ENCODE data around the gene GNAL. TPM values are rescaled to one million over a fixed set of nuclear protein-coding genes. Genes with fewer than 3 reads are reported as not detected.

The GNAL gene
- total RNA-seq, 8 experiments from 2014 or later, result 0.85 to 31.0 (median 11.1) TPM

- H3K4me1 ChIP-seq (replicated peaks in 1 of 2), result no peaks in the 10 kb centered on the region
- no peak overlapping the region for H3K4me3 ChIP-seq
- no peak for ATAC-seq (replicated peaks in 6 of 8)
- no peak overlapping the region for H3K27ac ChIP-seq
- in situ Hi-C loops (cut with MboI; ENCODE audit: low pct_unique_long_range_greater_than_20kb in 2 of 9, low sequenced_read_pairs in 9 of 9, unreplicated experiment in 9 of 9), result loop anchor here in 3 of 9 experiments (25.0 kb wide), 3 partner anchors 122 to 297 kb away; partner anchors contain the start of gene CHMP1B (in 2 of the 3)
- 14 to 100% (median 57%) methylated on average over 2 to 4 of the region's 7 CpGs; no CpG with 5 or more reads in 3 of the 10 experiments for WGBS, 10 experiments
Observed at GRCh38 chr18:11739893-11740292, 50.8 kb downstream of the GNAL start.

GRCh38 chr18:11740461-11740860 lies 51.4 kb downstream of the GNAL start:
- in situ Hi-C loops (cut with MboI; ENCODE audit: low pct_unique_long_range_greater_than_20kb in 2 of 9, low sequenced_read_pairs in 9 of 9, unreplicated experiment in 9 of 9), result loop anchor here in 3 of 9 experiments (25.0 kb wide), 3 partner anchors 122 to 297 kb away; partner anchors contain the start of gene CHMP1B (in 2 of the 3)
- Histone ChIP-seq H3K27ac (no peak overlapping the region), H3K4me1 (replicated peaks in 1 of 2) (no peaks in the 10 kb centered on the region), H3K4me3 (no peak overlapping the region)
- peak in 2 of 8 experiments; percentile 30 to 57 for ATAC-seq (replicated peaks in 6 of 8)
- WGBS, 10 experiments, result 57 to 100% (median 71%) methylated on average over 2 of the region's 2 CpGs; no CpG with 5 or more reads in 3 of the 10 experiments

GRCh38 chr18:11741505-11742145 lies 52.6 kb downstream of the GNAL start:
- in situ Hi-C loops (cut with MboI; ENCODE audit: low pct_unique_long_range_greater_than_20kb in 2 of 9, low sequenced_read_pairs in 9 of 9, unreplicated experiment in 9 of 9), result loop anchor here in 3 of 9 experiments (25.0 kb wide), 3 partner anchors 121 to 296 kb away; partner anchors contain the start of gene CHMP1B (in 2 of the 3)

GRCh38 chr18:11745521-11745920 lies 56.5 kb downstream of the GNAL start:
- WGBS, 10 experiments, result 34 to 97% (median 85%) methylated on average over 2 to 7 of the region's 9 CpGs
- H3K4me1 ChIP-seq (replicated peaks in 1 of 2), result peaks cover 0 to 2% of the 10 kb centered on the region in 2 donors
- in situ Hi-C loops (cut with MboI; ENCODE audit: low pct_unique_long_range_greater_than_20kb in 2 of 9, low sequenced_read_pairs in 9 of 9, unreplicated experiment in 9 of 9), result loop anchor here in 3 of 9 experiments (25.0 kb wide), 3 partner anchors 117 to 292 kb away; partner anchors contain the start of gene CHMP1B (in 2 of the 3)

More at GRCh38 chr18:11741505-11742145, 52.6 kb downstream of the GNAL start:
- no peak overlapping the region for H3K27ac ChIP-seq
- no peaks in the 10 kb centered on the region for H3K4me1 ChIP-seq (replicated peaks in 1 of 2)
- H3K4me3 ChIP-seq, result no peak overlapping the region
- peak in 2 of 8 experiments; percentile 23 to 32 for ATAC-seq (replicated peaks in 6 of 8)
- 60 to 100% (median 81%) methylated on average over 1 to 5 of the region's 5 CpGs; no CpG with 5 or more reads in 2 of the 10 experiments for WGBS, 10 experiments

GRCh38 chr18:11747286-11747685 lies 58.2 kb downstream of the GNAL start:
- H3K4me3 ChIP-seq, result no peak overlapping the region
- in situ Hi-C loops (cut with MboI; ENCODE audit: low pct_unique_long_range_greater_than_20kb in 2 of 9, low sequenced_read_pairs in 9 of 9, unreplicated experiment in 9 of 9), result loop anchor here in 3 of 9 experiments (25.0 kb wide), 3 partner anchors 115 to 290 kb away; partner anchors contain the start of gene CHMP1B (in 2 of the 3)
- peaks cover 0 to 2% of the 10 kb centered on the region in 2 donors for H3K4me1 ChIP-seq (replicated peaks in 1 of 2)
- 80 to 100% (median 90%) methylated on average over 1 to 4 of the region's 4 CpGs; no CpG with 5 or more reads in 4 of the 10 experiments for WGBS, 10 experiments
- no peak overlapping the region for H3K27ac ChIP-seq
- ATAC-seq (replicated peaks in 6 of 8), result no peak

More at GRCh38 chr18:11745521-11745920, 56.5 kb downstream of the GNAL start:
- Histone ChIP-seq H3K4me3 (no peak overlapping the region), H3K27ac (no peak overlapping the region)
- ATAC-seq (replicated peaks in 6 of 8), result no peak

- 16 to 50% (median 31%) methylated on average over 1 to 11 of the region's 11 CpGs; no CpG with 5 or more reads in 5 of the 10 experiments for WGBS, 10 experiments
- ATAC-seq (replicated peaks in 6 of 8), result peak in 3 of 8 experiments; percentile 47 to 69 (median 50)
- Histone ChIP-seq H3K27ac (no peak overlapping the region), H3K4me3 (no peak overlapping the region), H3K4me1 (replicated peaks in 1 of 2) (peaks cover 0 to 2% of the 10 kb centered on the region in 2 donors)
- in situ Hi-C loops (cut with MboI; ENCODE audit: low pct_unique_long_range_greater_than_20kb in 2 of 9, low sequenced_read_pairs in 9 of 9, unreplicated experiment in 9 of 9), result loop anchor here in 3 of 9 experiments (25.0 kb wide), 3 partner anchors 115 to 290 kb away; partner anchors contain the start of gene CHMP1B (in 2 of the 3)
Observed at GRCh38 chr18:11747731-11748130, 58.7 kb downstream of the GNAL start.

- in situ Hi-C loops (cut with MboI; ENCODE audit: low pct_unique_long_range_greater_than_20kb in 2 of 9, low sequenced_read_pairs in 9 of 9, unreplicated experiment in 9 of 9), result loop anchor here in 3 of 9 experiments (25.0 kb wide), 3 partner anchors 113 to 288 kb away; partner anchors contain the start of gene CHMP1B (in 2 of the 3)
- no peak for ATAC-seq (replicated peaks in 6 of 8)
- 59 to 100% (median 86%) methylated on average over 1 to 6 of the region's 8 CpGs; no CpG with 5 or more reads in 2 of the 10 experiments for WGBS, 10 experiments
- Histone ChIP-seq H3K27ac (no peak overlapping the region), H3K4me1 (replicated peaks in 1 of 2) (peaks cover 0 to 2% of the 10 kb centered on the region in 2 donors), H3K4me3 (no peak overlapping the region)
Observed at GRCh38 chr18:11749305-11749704, 60.2 kb downstream of the GNAL start.

GRCh38 chr18:11750171-11750570 lies 61.1 kb downstream of the GNAL start:
- in situ Hi-C loops (cut with MboI; ENCODE audit: low pct_unique_long_range_greater_than_20kb in 2 of 9, low sequenced_read_pairs in 9 of 9, unreplicated experiment in 9 of 9), result no loop called here
- H3K4me3 ChIP-seq, result no peak overlapping the region
- ATAC-seq (replicated peaks in 6 of 8), result no peak
- 64 to 95% (median 93%) methylated on average over 3 to 8 of the region's 16 CpGs; no CpG with 5 or more reads in 3 of the 10 experiments for WGBS, 10 experiments
- H3K4me1 ChIP-seq (replicated peaks in 1 of 2), result peaks cover 0 to 2% of the 10 kb centered on the region in 2 donors
- no peak overlapping the region for H3K27ac ChIP-seq

GRCh38 chr18:11750581-11751310 lies 61.7 kb downstream of the GNAL start:
- 84 to 100% (median 98%) methylated on average over 1 to 13 of the region's 32 CpGs; no CpG with 5 or more reads in 6 of the 10 experiments for WGBS, 10 experiments
- no peak overlapping the region for H3K27ac ChIP-seq
- H3K4me1 ChIP-seq (replicated peaks in 1 of 2), result peaks cover 0 to 2% of the 10 kb centered on the region in 2 donors
- ATAC-seq (replicated peaks in 6 of 8), result peak in 1 of 8 experiments; percentile 6
- in situ Hi-C loops (cut with MboI; ENCODE audit: low pct_unique_long_range_greater_than_20kb in 2 of 9, low sequenced_read_pairs in 9 of 9, unreplicated experiment in 9 of 9), result no loop called here
- H3K4me3 ChIP-seq, result no peak overlapping the region

- H3K27ac ChIP-seq, result no peak overlapping the region
- in situ Hi-C loops (cut with MboI; ENCODE audit: low pct_unique_long_range_greater_than_20kb in 2 of 9, low sequenced_read_pairs in 9 of 9, unreplicated experiment in 9 of 9), result no loop called here
- peaks cover 0 to 2% of the 10 kb centered on the region in 2 donors for H3K4me1 ChIP-seq (replicated peaks in 1 of 2)
- H3K4me3 ChIP-seq, result peak overlapping the region in 3 of 5 donors; percentile 12 to 23 (median 17)
- WGBS, 10 experiments, result 0 to 47% (median 0%) methylated on average over 1 to 17 of the region's 81 CpGs; no CpG with 5 or more reads in 7 of the 10 experiments
- peak in 7 of 8 experiments; percentile 42 to 88 (median 68) for ATAC-seq (replicated peaks in 6 of 8)
Observed at GRCh38 chr18:11751341-11752115, 62.5 kb downstream of the GNAL start.

GRCh38 chr18:11752116-11752911 lies 63.2 kb downstream of the GNAL start:
- in situ Hi-C loops (cut with MboI; ENCODE audit: low pct_unique_long_range_greater_than_20kb in 2 of 9, low sequenced_read_pairs in 9 of 9, unreplicated experiment in 9 of 9), result no loop called here
- peak; percentile 49 to 81 (median 59) for ATAC-seq (replicated peaks in 6 of 8)
- WGBS, 10 experiments, result 0 to 20% (median 0%) methylated on average over 1 to 39 of the region's 64 CpGs
- Histone ChIP-seq H3K4me3 (peak overlapping the region; percentile 8 to 23 (median 12)), H3K4me1 (replicated peaks in 1 of 2) (peaks cover 0 to 2% of the 10 kb centered on the region in 2 donors), H3K27ac (no peak overlapping the region)
